DND-41 (cell line): Measurements from ENCODE around the gene PAN2.

ENCODE experiments used
- ATAC-seq: fragments of 200-7000 bp; cut with Tn5 transposase; 3 replicates; pipeline ENCODE4 v1.9.1; 2021; ENCODE audit warnings: low read depth; ENCODE audit not compliant: insufficient read depth
- DNase-seq: peaks from one replicate; pipeline ENCODE4 v3.0.0-alpha.2; 2020
- H2AFZ ChIP-seq: 2 replicates; pipeline ENCODE4 v1.6.0; 2012; ENCODE audit warnings: low read depth, low read length
- H3K27ac ChIP-seq: 2 replicates; pipeline ENCODE4 v1.5.1; 2012; ENCODE audit warnings: low read length, inconsistent platforms
- H3K27me3 ChIP-seq: fragments of 200-600 bp; sonication (generic); 2 replicates; pipeline ENCODE4 v1.6.0; 2012; ENCODE audit warnings: low read length, mild to moderate bottlenecking, inconsistent platforms; ENCODE audit not compliant: insufficient read depth, poor library complexity
- H3K36me3 ChIP-seq: 2 replicates; pipeline ENCODE4 v1.5.1; 2012; ENCODE audit warnings: low read length, inconsistent platforms; ENCODE audit not compliant: insufficient read depth
- H3K4me1 ChIP-seq: 2 replicates; pipeline ENCODE4 v1.5.1; 2012; ENCODE audit warnings: mild to moderate bottlenecking, low read length; ENCODE audit not compliant: insufficient read depth
- H3K4me2 ChIP-seq: 2 replicates; pipeline ENCODE4 v1.6.0; 2012; ENCODE audit warnings: mild to moderate bottlenecking, moderate library complexity, low read length, inconsistent platforms; ENCODE audit not compliant: insufficient read depth
- H3K4me3 ChIP-seq, 2 experiments: fragments of 200-600 bp in 1 of 2; shearing (Covaris generic) in 1 of 2; 2 replicates each; pipeline ENCODE4 v1.5.1; 2012 to 2016; ENCODE audit warnings: inconsistent platforms in 2 of 2, low read length in 2 of 2, mild to moderate bottlenecking in 2 of 2, low read depth in 1 of 2, moderate library complexity in 1 of 2
- H3K79me2 ChIP-seq: 2 replicates; pipeline ENCODE4 v1.6.0; 2012; ENCODE audit warnings: low read length, inconsistent platforms; ENCODE audit not compliant: insufficient read depth
- H3K9ac ChIP-seq: 2 replicates; pipeline ENCODE4 v1.6.0; 2012; ENCODE audit warnings: low read depth, mild to moderate bottlenecking, inconsistent platforms, low read length, moderate library complexity
- H3K9me3 ChIP-seq: 2 replicates; pipeline ENCODE4 v1.5.1; 2012; ENCODE audit warnings: low read length, moderate library complexity, mild to moderate bottlenecking, inconsistent platforms; ENCODE audit not compliant: insufficient read depth, severe bottlenecking
- H4K20me1 ChIP-seq: 2 replicates; pipeline ENCODE4 v1.6.0; 2012; ENCODE audit warnings: low read length; ENCODE audit not compliant: insufficient read depth
- EZH2 ChIP-seq: IDR thresholded peaks from 3 replicates; pipeline ENCODE4 v1.6.1; 2012; ENCODE audit warnings: borderline replicate concordance, low read depth, mild to moderate bottlenecking, moderate library complexity, low read length, inconsistent platforms; ENCODE audit not compliant: severe bottlenecking
- TF ChIP-seq, protein P1 (sequence below): IDR thresholded peaks from 2 replicates; pipeline ENCODE4 v1.5.1; 2012; ENCODE audit warnings: borderline replicate concordance, low read length, moderate library complexity, mild to moderate bottlenecking; ENCODE audit not compliant: poor library complexity, severe bottlenecking; ENCODE audit errors: extremely low read depth

The PAN2 gene

DNA sequence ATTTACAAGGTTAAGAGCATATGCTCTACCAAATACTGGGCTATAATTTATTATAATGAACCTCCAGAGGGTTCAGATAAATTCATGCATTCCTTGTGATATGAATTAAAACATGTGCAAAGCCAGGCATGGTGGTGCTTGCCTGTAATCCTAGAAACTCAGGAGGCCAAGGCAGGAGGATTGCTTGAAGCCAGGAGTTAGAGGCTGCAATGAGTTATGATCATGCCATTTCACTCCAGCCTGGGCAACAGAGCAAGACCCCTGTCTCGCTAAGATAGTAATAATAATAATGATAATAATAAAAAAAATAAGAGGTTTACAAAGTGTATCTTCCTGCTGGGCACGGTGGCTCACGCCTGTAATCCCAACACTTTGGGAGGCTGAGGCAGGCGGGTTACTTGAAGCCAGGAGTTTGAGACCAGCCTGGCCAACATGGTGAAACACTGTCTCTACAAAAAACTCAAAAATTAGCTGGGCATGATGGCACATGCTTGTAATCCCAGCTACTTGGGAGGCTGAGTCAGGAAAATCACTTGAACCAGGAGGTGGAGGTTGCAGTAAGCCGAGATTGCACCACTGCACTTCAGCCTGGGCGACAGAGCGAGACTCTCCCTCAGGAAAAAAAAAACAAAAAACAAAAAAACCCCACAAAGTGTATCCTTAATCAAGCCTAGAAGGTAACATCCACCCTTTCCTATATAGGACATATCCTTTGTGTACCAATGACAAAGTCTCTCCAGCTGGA, 26.4 kb downstream of the PAN2 start:
- no peaks in the 10 kb centered on the region for H3K9me3 ChIP-seq
- TF ChIP-seq, protein P1, sequence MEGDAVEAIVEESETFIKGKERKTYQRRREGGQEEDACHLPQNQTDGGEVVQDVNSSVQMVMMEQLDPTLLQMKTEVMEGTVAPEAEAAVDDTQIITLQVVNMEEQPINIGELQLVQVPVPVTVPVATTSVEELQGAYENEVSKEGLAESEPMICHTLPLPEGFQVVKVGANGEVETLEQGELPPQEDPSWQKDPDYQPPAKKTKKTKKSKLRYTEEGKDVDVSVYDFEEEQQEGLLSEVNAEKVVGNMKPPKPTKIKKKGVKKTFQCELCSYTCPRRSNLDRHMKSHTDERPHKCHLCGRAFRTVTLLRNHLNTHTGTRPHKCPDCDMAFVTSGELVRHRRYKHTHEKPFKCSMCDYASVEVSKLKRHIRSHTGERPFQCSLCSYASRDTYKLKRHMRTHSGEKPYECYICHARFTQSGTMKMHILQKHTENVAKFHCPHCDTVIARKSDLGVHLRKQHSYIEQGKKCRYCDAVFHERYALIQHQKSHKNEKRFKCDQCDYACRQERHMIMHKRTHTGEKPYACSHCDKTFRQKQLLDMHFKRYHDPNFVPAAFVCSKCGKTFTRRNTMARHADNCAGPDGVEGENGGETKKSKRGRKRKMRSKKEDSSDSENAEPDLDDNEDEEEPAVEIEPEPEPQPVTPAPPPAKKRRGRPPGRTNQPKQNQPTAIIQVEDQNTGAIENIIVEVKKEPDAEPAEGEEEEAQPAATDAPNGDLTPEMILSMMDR: no peak
- no peak for TF ChIP-seq EZH2
- no peaks in the 10 kb centered on the region for H3K79me2 ChIP-seq

DNA sequence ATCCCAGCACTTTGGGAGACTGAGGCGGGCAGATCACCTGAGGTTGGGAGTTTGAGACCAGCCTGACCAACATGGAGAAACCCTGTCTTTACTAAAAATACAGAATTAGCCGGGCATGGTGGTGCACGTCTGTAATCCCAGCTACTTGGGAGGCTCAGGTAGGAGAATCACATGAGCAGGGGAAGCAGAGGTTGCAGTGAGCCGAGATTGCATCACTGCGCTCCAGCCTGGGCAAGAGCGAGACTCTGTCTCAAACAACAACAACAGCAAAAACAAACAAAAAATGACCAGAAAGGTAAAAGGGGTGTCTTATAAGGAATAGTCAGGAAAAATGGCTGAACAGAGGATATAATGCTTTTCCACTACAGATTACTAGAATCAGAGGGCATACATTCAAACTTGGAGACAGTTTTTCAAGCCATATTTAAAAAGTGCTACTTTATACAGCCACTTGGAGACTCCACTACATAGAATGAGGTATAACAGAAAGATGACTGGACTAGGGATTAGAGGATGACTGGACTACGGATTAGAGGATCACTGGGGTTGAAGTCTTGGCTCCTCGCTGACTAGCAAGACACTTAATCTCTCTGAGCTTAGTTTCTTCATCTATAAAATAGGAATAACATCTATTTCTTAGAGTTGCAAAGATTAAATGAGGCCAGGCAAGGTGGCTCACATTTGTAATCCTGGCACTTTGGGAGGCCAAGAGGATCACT, 28.8 kb downstream of the PAN2 start:
- peaks cover 24% of the 10 kb centered on the region for H3K36me3 ChIP-seq
- no peak for DNase-seq
- TF ChIP-seq, protein P1: no peak
- TF ChIP-seq EZH2: no peak
- H2AFZ ChIP-seq: no peak overlapping the region
- ATAC-seq: no peak
- no peak overlapping the region for H3K27ac ChIP-seq
- H3K4me2 ChIP-seq: no peak overlapping the region
- no peaks in the 10 kb centered on the region for H4K20me1 ChIP-seq
- H3K4me1 ChIP-seq: peaks cover 19% of the 10 kb centered on the region
- no peaks in the 10 kb centered on the region for H3K27me3 ChIP-seq
- H3K4me3 ChIP-seq: no peak overlapping the region
- H3K9me3 ChIP-seq: no peaks in the 10 kb centered on the region
- H3K9ac ChIP-seq: no peak overlapping the region
- H3K79me2 ChIP-seq: peaks cover 17% of the 10 kb centered on the region

More for the DNA sequence above, 26.4 kb downstream of the PAN2 start:
- ATAC-seq (no peak), DNase-seq (no peak)
- Histone ChIP-seq H3K27me3 (no peaks in the 10 kb centered on the region), H3K4me1 (no peaks in the 10 kb centered on the region; the same call in 1 of the 2 replicates), H3K4me3 (no peak overlapping the region), H3K27ac (no peak overlapping the region), H3K9ac (no peak overlapping the region), H4K20me1 (no peaks in the 10 kb centered on the region), H3K36me3 (peaks cover 32% of the 10 kb centered on the region), H2AFZ (no peak overlapping the region), H3K4me2 (no peak overlapping the region)

DNA sequence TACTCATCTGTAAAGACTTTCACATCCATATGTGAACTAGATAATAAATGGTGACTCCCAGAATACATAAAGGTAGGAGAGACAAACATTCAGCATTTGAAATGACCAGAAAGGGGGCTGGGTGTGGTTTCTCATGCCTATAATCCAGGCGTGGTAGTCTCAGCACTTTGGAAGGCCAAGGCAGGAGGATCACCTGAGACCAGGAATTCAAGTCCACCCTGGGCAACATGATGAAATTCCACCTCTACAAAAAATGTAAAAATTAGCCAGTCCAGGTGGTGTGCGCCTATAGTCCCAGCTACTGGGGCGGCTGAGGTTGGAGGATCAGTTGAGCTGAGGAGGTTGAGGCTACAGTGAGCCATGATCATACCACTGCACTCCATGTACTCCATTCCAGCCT, 29.5 kb downstream of the PAN2 start:
- no peak overlapping the region for H3K27ac ChIP-seq
- H4K20me1 ChIP-seq: peaks cover 4% of the 10 kb centered on the region; the same call in 1 of the 2 replicates
- H2AFZ ChIP-seq: no peak overlapping the region
- H3K4me1 ChIP-seq: peaks cover 22% of the 10 kb centered on the region
- H3K27me3 ChIP-seq: no peaks in the 10 kb centered on the region
- H3K9me3 ChIP-seq: no peaks in the 10 kb centered on the region
- DNase-seq: no peak
- H3K79me2 ChIP-seq: peaks cover 25% of the 10 kb centered on the region
- H3K36me3 ChIP-seq: peaks cover 18% of the 10 kb centered on the region
- H3K4me2 ChIP-seq: no peak overlapping the region
- no peak overlapping the region for H3K4me3 ChIP-seq
- ATAC-seq: no peak
- TF ChIP-seq EZH2: no peak
- TF ChIP-seq, protein P1: no peak
- no peak overlapping the region for H3K9ac ChIP-seq
